OCI-LY1 (cell line): ENCODE measurements around the gene SOBP.

Experiments
- H2AFZ ChIP-seq: fragments of 200-600 bp; sonication (generic), shearing (Covaris generic); 2 replicates; pipeline ENCODE4 v1.6.0; 2014; ENCODE audit warnings: antibody characterized with exemption, mild to moderate bottlenecking, low read length
- H3F3A ChIP-seq: fragments of 200-600 bp; sonication (generic), shearing (Covaris generic); 2 replicates; pipeline ENCODE4 v1.6.0; 2014; ENCODE audit warnings: mild to moderate bottlenecking, antibody characterized with exemption, low read length, moderate library complexity; ENCODE audit not compliant: insufficient read depth
- H3K27ac ChIP-seq: fragments of 200-600 bp; sonication (generic); 2 replicates; pipeline ENCODE4 v1.5.1; 2014; ENCODE audit warnings: low read length, mixed run types, mild to moderate bottlenecking, low read depth; ENCODE audit not compliant: poor library complexity, severe bottlenecking
- H3K27me3 ChIP-seq: fragments of 200-600 bp; sonication (generic); 2 replicates; pipeline ENCODE4 v1.6.0; 2014; ENCODE audit warnings: antibody characterized with exemption, mild to moderate bottlenecking, low read length, moderate library complexity; ENCODE audit not compliant: insufficient read depth
- H3K36me3 ChIP-seq: fragments of 200-600 bp; sonication (generic); 2 replicates; pipeline ENCODE4 v1.6.1; 2014; ENCODE audit warnings: mild to moderate bottlenecking, antibody characterized with exemption, low read length, moderate library complexity, mixed read lengths; ENCODE audit not compliant: insufficient read depth
- H3K4me1 ChIP-seq: fragments of 200-600 bp; sonication (generic); 2 replicates; pipeline ENCODE4 v1.5.1; 2014; ENCODE audit warnings: mild to moderate bottlenecking, low read length, moderate library complexity; ENCODE audit not compliant: insufficient read depth, severe bottlenecking
- H3K4me2 ChIP-seq: fragments of 200-600 bp; sonication (generic), shearing (Covaris generic); 2 replicates; pipeline ENCODE4 v1.6.1; 2014; ENCODE audit warnings: low read length
- H3K4me3 ChIP-seq: fragments of 200-600 bp; sonication (generic); 2 replicates; pipeline ENCODE4 v1.5.1; 2014; ENCODE audit warnings: low read length, low read depth, mild to moderate bottlenecking, mixed read lengths; ENCODE audit not compliant: poor library complexity, severe bottlenecking
- H3K79me2 ChIP-seq: fragments of 200-600 bp; shearing (Covaris generic); 2 replicates; pipeline ENCODE4 v1.6.1; 2016; ENCODE audit warnings: mixed run types, low read length, mixed read lengths; ENCODE audit not compliant: insufficient read depth
- H3K9ac ChIP-seq: fragments of 200-600 bp; sonication (generic), shearing (Covaris generic); 2 replicates; pipeline ENCODE4 v1.6.1; 2014; ENCODE audit warnings: mild to moderate bottlenecking, low read length, mixed read lengths
- H3K9me2 ChIP-seq: fragments of 200-600 bp; sonication (generic), shearing (Covaris generic); 2 replicates; pipeline ENCODE4 v1.6.1; 2014; ENCODE audit warnings: low read depth, mild to moderate bottlenecking, low read length, mixed read lengths
- H3K9me3 ChIP-seq: fragments of 200-600 bp; shearing (Covaris generic); 2 replicates; pipeline ENCODE4 v1.6.1; 2014; ENCODE audit warnings: low read length, mixed read lengths
- H4K20me1 ChIP-seq: fragments of 200-600 bp; sonication (generic), shearing (Covaris generic); 2 replicates; pipeline ENCODE4 v1.6.0; 2016; ENCODE audit warnings: mild to moderate bottlenecking, low read length; ENCODE audit not compliant: insufficient read depth
- CTCF ChIP-seq: fragments of 200-600 bp; sonication (generic), shearing (Covaris generic); IDR thresholded peaks from 2 replicates; pipeline ENCODE4 v1.5.1; 2017; ENCODE audit warnings: mild to moderate bottlenecking, antibody characterized with exemption, low read length, moderate library complexity, mixed read lengths
- EZH2 ChIP-seq: fragments of 200-600 bp; sonication (generic), shearing (Covaris generic); IDR thresholded peaks from 2 replicates; pipeline ENCODE4 v1.8.0; 2017; ENCODE audit warnings: borderline replicate concordance, mixed run types, mild to moderate bottlenecking, antibody characterized with exemption, low read length, moderate library complexity, mixed read lengths

Gene SOBP

GRCh38 chr6:107578642-107579341, 88.9 kb downstream of the SOBP start:
- Histone ChIP-seq H3K9ac (no peak overlapping the region), H3K4me1 (peaks cover 13% of the 10 kb centered on the region), H3K27ac (no peak overlapping the region), H2AFZ (no peak overlapping the region), H4K20me1 (no peaks in the 10 kb centered on the region), H3F3A (no peaks in the 10 kb centered on the region), H3K79me2 (no peaks in the 10 kb centered on the region), H3K9me3 (no peaks in the 10 kb centered on the region), H3K4me2 (no peak overlapping the region), H3K36me3 (peaks cover 67% of the 10 kb centered on the region), H3K9me2 (no peaks in the 10 kb centered on the region), H3K4me3 (no peak overlapping the region), H3K27me3 (no peaks in the 10 kb centered on the region)
- TF ChIP-seq CTCF (no peak), EZH2 (no peak)

- no peaks in the 10 kb centered on the region for H3K27me3 ChIP-seq
- peaks cover 60% of the 10 kb centered on the region for H3K36me3 ChIP-seq
- no peak overlapping the region for H3K4me2 ChIP-seq
- H3K9ac ChIP-seq: no peak overlapping the region
- no peaks in the 10 kb centered on the region for H3K9me3 ChIP-seq
- no peak overlapping the region for H2AFZ ChIP-seq
- H3F3A ChIP-seq: no peaks in the 10 kb centered on the region
- H4K20me1 ChIP-seq: no peaks in the 10 kb centered on the region
- TF ChIP-seq CTCF (no peak), EZH2 (no peak)
- H3K4me1 ChIP-seq: peaks cover 9% of the 10 kb centered on the region
- no peak overlapping the region for H3K4me3 ChIP-seq
- H3K27ac ChIP-seq: no peak overlapping the region
- H3K9me2 ChIP-seq: no peaks in the 10 kb centered on the region
- no peaks in the 10 kb centered on the region for H3K79me2 ChIP-seq
Observed at GRCh38 chr6:107579456-107580056, 89.6 kb downstream of the SOBP start.

GRCh38 chr6:107582086-107582485, 92.2 kb downstream of the SOBP start:
- Histone ChIP-seq H3K36me3 (peaks cover 50% of the 10 kb centered on the region), H3K27ac (no peak overlapping the region), H3K27me3 (no peaks in the 10 kb centered on the region), H3K4me3 (no peak overlapping the region), H3K4me1 (no peaks in the 10 kb centered on the region), H3K9ac (no peak overlapping the region), H3F3A (no peaks in the 10 kb centered on the region), H3K4me2 (no peak overlapping the region), H3K9me2 (no peaks in the 10 kb centered on the region), H2AFZ (no peak overlapping the region), H3K9me3 (no peaks in the 10 kb centered on the region), H4K20me1 (no peaks in the 10 kb centered on the region), H3K79me2 (no peaks in the 10 kb centered on the region)
- TF ChIP-seq EZH2 (no peak), CTCF (no peak)
